Hepatic stellate cell (primary cell): Measurements from ENCODE around the gene NUP210.
"Not testable (repeated sequence)": the region's sequence is repeated elsewhere in the genome, so short reads cannot be mapped to it uniquely, and the experiment has no call there.

ENCODE experiments used
- DNase-seq: peaks from one replicate; pipeline ENCODE4 v3.0.0; 2011; ENCODE audit warnings: low spot score

NUP210 gene

GRCh38 chr3:13420045-13420830 is at the start of gene NUP210:
Gene NUP210 (minus strand): TSS chr3:13420322. CDS start chr3:13420226, 96 bp downstream.
- no peak for DNase-seq

DNA sequence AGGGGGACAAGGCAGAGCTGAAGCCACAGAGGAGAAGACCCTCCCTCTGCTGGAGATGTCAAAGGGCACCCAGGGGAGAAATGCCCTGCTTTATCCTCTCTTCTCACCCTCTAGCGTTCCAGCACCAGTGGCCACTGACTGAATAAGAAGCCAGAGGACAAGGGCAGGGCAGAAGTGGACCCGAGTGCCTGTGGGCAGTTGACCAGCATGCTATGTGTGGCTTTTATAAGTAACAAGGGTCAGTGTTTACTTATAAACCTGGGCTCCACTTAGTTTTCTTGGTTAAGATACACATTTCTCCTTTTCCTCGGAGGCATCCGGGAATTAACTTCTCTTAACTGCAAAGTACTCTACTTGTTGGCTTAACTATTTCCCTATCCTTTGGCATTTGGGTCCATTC is 46.7 kb upstream of the NUP210 start:
- DNase-seq, result no peak

DNA sequence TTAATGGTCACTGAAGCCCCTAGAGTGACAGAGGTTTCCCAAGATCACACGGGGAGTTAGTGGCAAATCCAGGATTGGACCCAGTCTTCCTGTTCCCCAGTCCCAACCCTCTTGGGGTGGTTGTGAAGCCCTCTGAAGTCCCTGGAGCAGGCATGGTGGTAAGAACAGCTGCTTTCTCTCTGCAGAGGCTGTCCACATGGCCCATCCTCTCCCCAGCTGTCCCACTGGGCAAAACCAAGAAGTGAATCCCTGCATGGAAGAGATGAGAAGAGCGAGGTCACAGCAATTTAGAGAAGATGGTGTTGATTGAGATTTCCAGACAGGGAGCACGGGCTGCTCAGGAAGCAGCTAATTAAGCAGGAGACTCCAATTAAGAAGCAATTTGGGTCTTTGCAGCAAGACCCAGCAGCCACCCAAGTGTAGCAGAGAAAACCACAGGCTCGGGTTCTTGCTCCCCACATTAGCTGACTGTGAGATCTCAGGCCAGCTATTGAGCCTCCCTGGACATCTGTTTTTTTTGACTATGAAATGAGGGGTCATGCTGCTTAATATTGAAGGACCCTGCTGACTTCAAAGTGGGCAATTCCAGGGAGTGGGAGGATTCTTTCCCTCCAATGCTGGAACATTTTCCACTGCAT is 45.2 kb upstream of the NUP210 start:
- DNase-seq, result no peak

GRCh38 chr3:13463618-13464400 is 43.7 kb upstream of the NUP210 start:
- no peak for DNase-seq

DNA sequence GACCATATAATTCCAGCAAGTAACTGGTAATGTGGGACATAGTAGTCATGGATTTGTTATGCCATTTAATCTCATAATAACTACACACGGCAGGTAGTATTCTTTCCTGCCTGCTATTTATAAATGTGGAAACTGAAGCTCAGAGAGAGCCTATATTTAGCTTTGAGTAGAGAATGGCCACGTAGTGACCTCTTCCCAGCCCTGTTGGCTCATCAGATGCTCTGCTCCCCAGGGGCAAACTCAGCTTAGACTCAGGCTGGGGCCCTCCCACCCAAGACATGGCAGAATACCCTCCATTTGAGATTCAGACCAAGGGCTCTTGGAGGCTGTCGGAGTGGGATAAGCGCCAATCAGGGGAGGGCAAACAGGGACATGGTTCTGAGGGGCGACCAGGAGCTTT is 42.7 kb upstream of the NUP210 start:
- no peak for DNase-seq

DNA sequence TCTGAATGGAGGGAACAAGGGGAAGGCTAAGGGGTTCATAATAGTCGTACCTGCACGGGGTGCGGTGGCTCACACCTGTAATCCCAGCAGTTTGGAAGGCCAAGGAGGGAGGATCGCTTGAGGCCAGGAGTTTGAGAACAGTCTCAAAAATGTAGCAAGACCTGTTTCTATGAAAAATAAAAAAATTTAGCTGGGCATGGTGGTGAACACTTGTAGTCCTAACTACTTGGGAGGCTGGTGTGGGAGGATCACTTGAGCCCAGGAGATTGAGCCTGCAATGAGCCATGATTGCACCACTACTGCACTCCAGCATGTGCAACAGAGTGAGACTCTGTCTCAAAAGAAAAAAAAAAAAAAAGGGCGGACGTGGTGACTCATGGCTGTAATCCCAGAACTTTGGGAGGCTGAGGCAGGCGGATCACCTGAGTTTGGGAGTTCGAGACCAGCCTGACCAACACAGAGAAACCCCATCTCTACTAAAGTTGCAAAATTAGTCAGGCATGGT is 42.1 kb upstream of the NUP210 start:
- DNase-seq, result no peak

- DNase-seq, result no peak
Observed at GRCh38 chr3:13461169-13462124, 41.3 kb upstream of the NUP210 start.

DNA sequence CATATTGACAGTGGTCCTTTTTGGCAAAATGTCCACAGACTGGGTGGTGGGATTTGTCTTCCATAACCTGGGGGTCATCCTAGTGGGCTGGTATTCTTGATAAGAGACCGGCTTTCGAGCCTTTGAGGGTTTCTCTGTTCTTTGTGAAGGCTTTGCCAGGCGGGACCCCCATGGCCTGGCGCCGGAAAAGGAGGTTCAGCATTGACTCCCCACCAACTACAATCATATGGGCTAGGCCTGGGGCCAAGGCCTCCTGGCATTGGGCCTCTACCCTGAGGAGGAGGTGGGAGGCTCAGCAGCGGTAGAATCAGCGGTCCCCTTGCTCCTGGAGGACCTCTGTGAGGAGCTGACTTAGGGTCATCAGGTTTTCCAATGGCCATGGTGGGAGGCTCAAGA is 40.2 kb upstream of the NUP210 start:
- DNase-seq, result no peak

- DNase-seq, result no peak
Observed at GRCh38 chr3:13459605-13460340, 39.7 kb upstream of the NUP210 start.

DNA sequence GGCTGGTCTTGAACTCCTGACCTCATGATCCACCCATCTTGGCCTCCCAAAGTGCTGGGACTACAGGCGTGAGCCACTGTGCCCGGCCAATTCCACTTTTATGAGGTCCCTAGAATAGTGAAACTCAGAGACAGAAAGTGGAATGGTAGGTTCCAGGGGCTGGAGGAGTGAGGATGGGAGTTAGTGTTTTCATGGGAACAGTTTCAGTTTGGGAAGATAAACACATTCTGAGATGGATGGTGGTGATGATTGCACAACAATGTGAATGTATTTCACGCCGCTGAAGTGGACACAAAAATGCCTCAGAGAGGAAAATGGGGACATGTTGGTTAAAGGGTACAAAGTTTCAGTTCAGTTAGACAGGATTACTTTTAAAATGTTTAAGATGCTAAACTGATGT is 37.5 kb upstream of the NUP210 start:
- DNase-seq, result no peak

DNA sequence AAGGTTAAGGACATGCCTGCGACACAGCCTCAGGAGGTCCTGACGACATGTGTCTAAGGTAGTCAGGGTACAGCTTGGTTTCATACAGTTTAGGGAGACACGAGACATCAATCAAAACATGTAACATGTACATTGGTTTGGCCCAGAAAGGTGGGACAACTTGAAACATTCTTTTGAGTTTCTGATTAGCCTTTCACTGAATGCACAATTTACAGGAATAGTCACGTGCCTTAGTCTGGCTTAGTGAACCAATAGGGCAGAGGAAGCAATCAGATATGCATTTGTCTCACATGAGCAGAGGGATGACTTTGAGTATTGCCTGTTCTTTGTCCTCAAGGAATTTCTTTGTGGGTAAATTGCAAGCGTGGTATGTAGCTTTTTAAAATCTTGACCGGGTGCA is 35.5 kb upstream of the NUP210 start:
- DNase-seq, result no peak

- DNase-seq, result peak; percentile 50
Observed at GRCh38 chr3:13452490-13453335, 32.6 kb upstream of the NUP210 start.

DNA sequence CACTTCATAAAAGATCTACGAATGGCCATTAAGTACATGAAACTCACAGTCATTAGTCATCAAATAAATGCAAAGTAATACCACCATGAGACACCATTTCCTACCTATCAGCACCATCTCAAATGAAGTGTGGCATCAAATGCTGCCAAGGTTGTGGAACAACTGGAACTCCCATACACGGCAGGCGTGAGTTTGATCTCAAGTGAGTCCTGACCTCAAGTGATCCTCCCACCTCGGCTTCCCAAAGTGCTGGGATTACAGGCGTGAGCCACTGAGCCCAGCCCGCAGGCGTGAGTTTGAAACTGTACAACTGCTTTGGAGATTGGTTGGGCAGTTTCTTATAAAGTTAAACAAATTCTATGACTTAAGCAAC is 31.2 kb upstream of the NUP210 start:
- DNase-seq, result no peak

GRCh38 chr3:13442882-13443281 is 22.8 kb upstream of the NUP210 start:
- DNase-seq, result not testable (repeated sequence)

- no peak for DNase-seq
Observed at GRCh38 chr3:13440204-13440817, 20.2 kb upstream of the NUP210 start.

DNA sequence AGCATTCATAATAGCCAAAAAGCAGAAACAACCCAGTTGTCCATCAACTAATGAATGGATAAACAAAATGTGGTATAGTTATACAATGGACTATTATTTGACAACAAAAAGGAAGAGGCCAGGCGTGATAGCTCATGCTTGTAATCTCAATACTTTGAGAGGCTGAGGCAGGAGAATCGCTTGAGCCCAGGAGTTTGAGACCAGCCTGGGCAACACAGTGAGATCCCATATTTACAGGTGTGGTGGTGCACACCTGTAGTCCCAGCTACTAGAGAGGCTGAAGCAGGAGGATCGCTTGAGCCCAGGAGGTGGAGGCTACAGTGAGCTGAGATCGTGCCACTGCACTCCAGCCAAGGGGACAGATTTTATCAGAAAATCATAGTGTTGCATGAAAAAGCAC is 16.1 kb upstream of the NUP210 start:
- DNase-seq, result not testable (repeated sequence)

DNA sequence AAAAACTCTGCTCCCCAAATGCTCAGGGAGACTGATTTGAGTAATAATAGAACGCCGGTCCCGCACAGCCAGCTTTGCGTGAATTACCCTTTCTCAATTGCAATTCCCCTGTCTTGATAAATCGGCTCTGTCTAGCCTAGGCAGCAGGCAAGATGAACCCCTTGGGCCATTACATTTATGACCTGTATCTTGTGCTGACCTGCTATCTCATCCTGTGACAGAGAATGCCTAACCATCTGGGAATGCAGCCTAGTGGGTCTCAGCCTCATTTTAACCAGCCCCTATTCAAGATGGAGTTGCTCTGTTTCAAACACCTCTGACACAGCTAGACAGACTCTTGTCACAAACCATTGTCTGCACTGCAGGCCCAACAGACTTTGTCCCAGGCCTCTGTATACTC is 13.8 kb upstream of the NUP210 start:
- DNase-seq, result no peak

- DNase-seq, result no peak
Observed at GRCh38 chr3:13432093-13432492, 12.0 kb upstream of the NUP210 start.

- DNase-seq, result not testable (repeated sequence)
Observed at GRCh38 chr3:13430411-13430875, 10.3 kb upstream of the NUP210 start.
